ENCODE data around the gene SLC35A1. TPM values are rescaled to one million over a fixed set of nuclear protein-coding genes. Genes with fewer than 3 reads are reported as not detected.

The SLC35A1 gene
- total and polyA plus RNA-seq, 2 of the 8 experiments (the other 6 are each of a cell fraction or from before 2014, with no cell fraction given), result 4.7 to 9.2 TPM

DNA sequence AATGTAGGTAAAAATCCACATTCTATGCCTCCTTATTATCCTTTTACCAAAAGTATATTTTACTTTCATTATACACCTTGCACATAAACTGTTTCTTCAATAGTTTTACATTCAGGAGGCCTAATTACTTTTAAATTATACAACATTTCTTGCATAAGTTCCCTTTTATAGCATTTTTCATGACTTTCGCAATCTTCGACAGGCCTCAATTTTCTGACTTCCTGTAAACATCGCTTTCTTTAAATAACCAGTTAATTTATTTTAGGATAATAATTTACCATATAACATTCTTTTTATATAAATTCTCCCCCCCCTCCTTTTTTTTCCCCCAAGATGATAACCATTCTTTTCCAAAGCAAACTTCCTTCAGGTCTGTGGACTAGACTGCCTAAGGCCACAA lies 9.2 kb downstream of the SLC35A1 start:
- Histone ChIP-seq H3K27ac (ENCODE audit: low read depth, low read length) (no peak overlapping the region), H2BK120ac (replicated peaks; ENCODE audit: low read depth, low read length) (no peak overlapping the region), H2BK20ac (ENCODE audit: low read length) (no peak overlapping the region), H3K36me3 (ENCODE audit: control insufficient read depth in 2 of 4, insufficient read depth in 4 of 4, low read length in 3 of 4) (no peaks in the 10 kb centered on the region), H3K14ac (ENCODE audit: insufficient read length) (no peak overlapping the region), H4K8ac (ENCODE audit: extremely low read depth, insufficient read depth, low read length) (no peak overlapping the region), H3K9me3 (ENCODE audit: insufficient read depth in 2 of 2, low read depth in 1 of 2, low read length in 1 of 2) (no peaks in the 10 kb centered on the region), H2BK12ac (ENCODE audit: low read depth, low read length) (no peak overlapping the region), H3K4me1 (replicated peaks in 1 of 4; ENCODE audit: control insufficient read depth in 3 of 4, insufficient read depth in 4 of 4, low read length in 3 of 4) (peaks cover 5 to 8% (median 7%) of the 10 kb centered on the region in 4 experiments), H3K4ac (replicated peaks; ENCODE audit: insufficient read length, low read depth, low read length) (no peak overlapping the region), H4K91ac (replicated peaks; ENCODE audit: insufficient read length, low read length) (no peak overlapping the region), H3K27me3 (replicated peaks in 1 of 4; ENCODE audit: control insufficient read depth in 3 of 4, extremely low read depth in 1 of 4, insufficient read depth in 3 of 4, low read length in 3 of 4) (no peaks in the 10 kb centered on the region), H3K18ac (ENCODE audit: extremely low read depth, low read length) (no peak overlapping the region), H2BK15ac (ENCODE audit: low read length) (no peak overlapping the region), H3K56ac (replicated peaks; ENCODE audit: insufficient read length, low read depth, low read length) (no peak overlapping the region), H3K23me2 (ENCODE audit: low read depth, low read length) (no peaks in the 10 kb centered on the region), H2AK5ac (ENCODE audit: low read depth, low read length) (no peak overlapping the region), H3K4me3 (ENCODE audit: extremely low read depth in 1 of 4, insufficient read depth in 2 of 4, low read depth in 3 of 4, low read length in 4 of 4) (no peak overlapping the region), H2BK5ac (ENCODE audit: low read depth, low read length) (no peak overlapping the region), H4K5ac (ENCODE audit: insufficient read length, low read depth, low read length) (no peak overlapping the region), H2AFZ (ENCODE audit: low read length) (no peak overlapping the region), H3K79me1 (ENCODE audit: low read depth, low read length) (no peaks in the 10 kb centered on the region), H4K20me1 (replicated peaks in 1 of 2; ENCODE audit: control insufficient read depth in 1 of 2, insufficient read depth in 2 of 2, low read length in 2 of 2) (no peaks in the 10 kb centered on the region), H3K79me2 (ENCODE audit: control insufficient read depth in 1 of 2, insufficient read depth in 2 of 2, low read length in 2 of 2) (no peaks in the 10 kb centered on the region), H3K23ac (ENCODE audit: insufficient read length) (no peak overlapping the region), H3K4me2 (ENCODE audit: insufficient read depth in 1 of 2, low read depth in 2 of 2, low read length in 2 of 2) (no peak overlapping the region), H3K9ac (replicated peaks in 1 of 4; ENCODE audit: extremely low read depth in 1 of 4, low read depth in 3 of 4, low read length in 3 of 4) (no peak overlapping the region)
- FAIRE-seq (no peak), DNase-seq (ENCODE audit: low read depth in 1 of 2, low spot score in 2 of 2) (no peak)
- ChIA-PET CTCF (ENCODE audit: partially characterized antibody) (interaction anchor here (0.6 to 1.2 kb wide), 2 partner anchors 89 to 538 kb away, joined by 3 to 4 read pairs; no protein-coding TSS in a partner anchor), POLR2A (ENCODE audit: partially characterized antibody) (no interaction called here)
- WGBS, 2 experiments (ENCODE audit: extremely low coverage in 1 of 2, insufficient coverage in 1 of 2, insufficient read length in 1 of 2, insufficient replicate concordance in 2 of 2, low coverage in 1 of 2, low lambda C conversion rate in 2 of 2, missing lambda C conversion rate in 1 of 2), result 100% methylated on average over 3 of the region's 3 CpGs; no CpG with 5 or more reads in 1 of the 2 experiments
- no peak for TF ChIP-seq CTBP2 (IDR thresholded peaks at IDR 0.05; ENCODE audit: borderline replicate concordance, insufficient read depth, insufficient read length, low read length)
- peak; percentile 4; the same call in 1 of the 2 replicates for TF ChIP-seq CEBPB (IDR thresholded peaks at IDR 0.05; ENCODE audit: low read depth, low read length)

All from H1 (cell line).